GM20000 (cell line): ENCODE data around the gene CHST6.

ENCODE experiments used
- DNase-seq: peaks from one replicate; pipeline ENCODE4 v3.0.0; 2012; ENCODE audit warnings: low spot score
- CTCF ChIP-seq: IDR thresholded peaks from 2 replicates; pipeline ENCODE4 v1.5.1; 2012; ENCODE audit warnings: mild to moderate bottlenecking, control low read depth; ENCODE audit errors: extremely low read depth, missing control alignments

Gene CHST6

GRCh38 chr16:75497558-75497957, 2.3 kb upstream of the CHST6 start:
- TF ChIP-seq CTCF, result no peak
- no peak for DNase-seq

GRCh38 chr16:75494661-75495075, 573 bp downstream of the CHST6 start:
- DNase-seq, result no peak
- TF ChIP-seq CTCF, result no peak

GRCh38 chr16:75494184-75494583, 1.1 kb downstream of the CHST6 start:
- DNase-seq, result no peak
- TF ChIP-seq CTCF, result no peak

GRCh38 chr16:75491876-75492275, 3.4 kb downstream of the CHST6 start:
- no peak for TF ChIP-seq CTCF
- no peak for DNase-seq

- DNase-seq, result no peak
- TF ChIP-seq CTCF, result no peak
Observed at GRCh38 chr16:75488322-75488721, 6.9 kb downstream of the CHST6 start.

GRCh38 chr16:75486676-75487313, 8.4 kb downstream of the CHST6 start:
- peak; percentile 67 for DNase-seq
- no peak for TF ChIP-seq CTCF

GRCh38 chr16:75486014-75486675, 9.1 kb downstream of the CHST6 start:
- DNase-seq, result peak; percentile 12
- no peak for TF ChIP-seq CTCF
